ENCODE data around the gene ERG28.

DNA sequence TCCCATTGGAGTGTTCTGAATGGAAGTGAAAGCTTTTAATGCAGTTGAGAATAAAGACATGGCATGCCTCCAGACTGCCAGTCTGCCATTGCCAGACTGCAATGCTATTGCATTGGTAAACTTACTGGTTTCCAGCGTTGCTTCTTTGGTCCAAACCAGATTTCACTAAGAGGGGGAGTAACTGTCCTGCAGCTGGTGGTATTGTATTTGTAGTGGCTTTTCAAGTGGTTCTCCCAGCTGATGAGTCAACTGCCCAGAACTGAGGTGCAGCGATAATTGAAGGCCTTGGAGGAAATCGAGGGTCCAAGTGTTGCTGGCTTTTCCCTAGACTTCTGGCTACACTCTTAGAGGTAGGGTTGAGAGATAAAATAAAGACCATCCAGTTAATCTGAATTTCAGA, 31.9 kb downstream of the ERG28 start:
- TF ChIP-seq MAX (IDR thresholded peaks at IDR 0.05) (no peak), CTCF (IDR thresholded peaks at IDR 0.05; ENCODE audit: low read depth, low read length, missing input control) (no peak), RAD21 (IDR thresholded peaks at IDR 0.05) (no peak), EGR1 (IDR thresholded peaks at IDR 0.05; ENCODE audit: low read depth in 2 of 2) (no peak), SP1 (IDR thresholded peaks at IDR 0.05) (no peak), TAF1 (conservative IDR thresholded peaks at IDR 0.05) (no peak)
- TF ChIP-seq, protein P1, sequence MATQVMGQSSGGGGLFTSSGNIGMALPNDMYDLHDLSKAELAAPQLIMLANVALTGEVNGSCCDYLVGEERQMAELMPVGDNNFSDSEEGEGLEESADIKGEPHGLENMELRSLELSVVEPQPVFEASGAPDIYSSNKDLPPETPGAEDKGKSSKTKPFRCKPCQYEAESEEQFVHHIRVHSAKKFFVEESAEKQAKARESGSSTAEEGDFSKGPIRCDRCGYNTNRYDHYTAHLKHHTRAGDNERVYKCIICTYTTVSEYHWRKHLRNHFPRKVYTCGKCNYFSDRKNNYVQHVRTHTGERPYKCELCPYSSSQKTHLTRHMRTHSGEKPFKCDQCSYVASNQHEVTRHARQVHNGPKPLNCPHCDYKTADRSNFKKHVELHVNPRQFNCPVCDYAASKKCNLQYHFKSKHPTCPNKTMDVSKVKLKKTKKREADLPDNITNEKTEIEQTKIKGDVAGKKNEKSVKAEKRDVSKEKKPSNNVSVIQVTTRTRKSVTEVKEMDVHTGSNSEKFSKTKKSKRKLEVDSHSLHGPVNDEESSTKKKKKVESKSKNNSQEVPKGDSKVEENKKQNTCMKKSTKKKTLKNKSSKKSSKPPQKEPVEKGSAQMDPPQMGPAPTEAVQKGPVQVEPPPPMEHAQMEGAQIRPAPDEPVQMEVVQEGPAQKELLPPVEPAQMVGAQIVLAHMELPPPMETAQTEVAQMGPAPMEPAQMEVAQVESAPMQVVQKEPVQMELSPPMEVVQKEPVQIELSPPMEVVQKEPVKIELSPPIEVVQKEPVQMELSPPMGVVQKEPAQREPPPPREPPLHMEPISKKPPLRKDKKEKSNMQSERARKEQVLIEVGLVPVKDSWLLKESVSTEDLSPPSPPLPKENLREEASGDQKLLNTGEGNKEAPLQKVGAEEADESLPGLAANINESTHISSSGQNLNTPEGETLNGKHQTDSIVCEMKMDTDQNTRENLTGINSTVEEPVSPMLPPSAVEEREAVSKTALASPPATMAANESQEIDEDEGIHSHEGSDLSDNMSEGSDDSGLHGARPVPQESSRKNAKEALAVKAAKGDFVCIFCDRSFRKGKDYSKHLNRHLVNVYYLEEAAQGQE (IDR thresholded peaks at IDR 0.05), result no peak

Measured in liver (tissue), 3 donors.